ENCODE data around the gene CACNA1I.

- TF ChIP-seq CTCF (IDR thresholded peaks at IDR 0.05; ENCODE audit: insufficient read depth, low read length, poor library complexity, severe bottlenecking) (no peak), EZH2phosphoT487 (conservative IDR thresholded peaks at IDR 0.05; ENCODE audit: low read length) (no peak)
Measured at GRCh38 chr22:39713799-39714290, 143.3 kb downstream of the CACNA1I start.

Data from SU-DHL-6 (cell line).